NOMO-1 (cell line): ENCODE data around the gene NSD1.
"Not testable (repeated sequence)": the region's sequence is repeated elsewhere in the genome, so short reads cannot be mapped to it uniquely, and the experiment has no call there.

Source experiments
- DNase-seq, 2 experiments: peaks; one replicate each; lab custom pipeline; 2025; ENCODE audit not compliant: unreplicated experiment in 2 of 2; lab: John Stamatoyannopoulos, UW

Gene NSD1

GRCh38 chr5:177303925-177304391 is 170.4 kb downstream of the NSD1 start:
- DNase-seq, result no peak

GRCh38 chr5:177304392-177305119 is 171.0 kb downstream of the NSD1 start:
- DNase-seq, result no peak

- DNase-seq, result not testable (repeated sequence)
These were observed 172.6 kb downstream of the NSD1 start for GRCh38 chr5:177306103-177306640.

GRCh38 chr5:177306674-177307543 is 173.3 kb downstream of the NSD1 start:
- DNase-seq, result peak; percentile 94 to 98

GRCh38 chr5:177307544-177308363 is 174.2 kb downstream of the NSD1 start:
- DNase-seq, result peak; percentile 30 to 48

GRCh38 chr5:177308740-177309139 is 175.2 kb downstream of the NSD1 start:
- no peak for DNase-seq

- peak; percentile 34 to 50 for DNase-seq
These were observed 176.0 kb downstream of the NSD1 start for GRCh38 chr5:177309351-177310191.

- no peak for DNase-seq
These were observed 176.8 kb downstream of the NSD1 start for GRCh38 chr5:177310332-177310731.

- peak; percentile 61 to 73 for DNase-seq
These were observed 177.3 kb downstream of the NSD1 start for GRCh38 chr5:177310757-177311391.

GRCh38 chr5:177311392-177311722 is 177.8 kb downstream of the NSD1 start:
- no peak for DNase-seq

- peak; percentile 96 to 98 for DNase-seq
These were observed 178.4 kb downstream of the NSD1 start, which contains the start of gene MXD3 for GRCh38 chr5:177311723-177312648. TSS of gene MXD3 (minus strand) at chr5:177311898. CDS start at chr5:177311830, 68 bp downstream.

- DNase-seq, result peak in 1 of 2 experiments; percentile 78
These were observed 179.1 kb downstream of the NSD1 start for GRCh38 chr5:177312649-177313181.

- no peak for DNase-seq
These were observed 180.1 kb downstream of the NSD1 start for GRCh38 chr5:177313561-177314259.

- no peak for DNase-seq
These were observed 181.1 kb downstream of the NSD1 start for GRCh38 chr5:177314376-177315342.

GRCh38 chr5:177315411-177315810 is 181.8 kb downstream of the NSD1 start:
- DNase-seq, result no peak

GRCh38 chr5:177316005-177316404 is 182.4 kb downstream of the NSD1 start:
- no peak for DNase-seq
